VCaP (cell line): Measurements from ENCODE around the gene IFIT3.

ENCODE experiments used
- H3K27ac ChIP-seq: fragments of 450-650 bp; 2 replicates; pipeline ENCODE4 v1.5.1; 2017
- TF ChIP-seq, protein P1 (sequence below): fragments of 450-650 bp; conservative IDR thresholded peaks from 2 replicates; pipeline ENCODE4 v1.5.1; 2017; ENCODE audit warnings: mild to moderate bottlenecking, moderate library complexity

The IFIT3 gene, protein sequence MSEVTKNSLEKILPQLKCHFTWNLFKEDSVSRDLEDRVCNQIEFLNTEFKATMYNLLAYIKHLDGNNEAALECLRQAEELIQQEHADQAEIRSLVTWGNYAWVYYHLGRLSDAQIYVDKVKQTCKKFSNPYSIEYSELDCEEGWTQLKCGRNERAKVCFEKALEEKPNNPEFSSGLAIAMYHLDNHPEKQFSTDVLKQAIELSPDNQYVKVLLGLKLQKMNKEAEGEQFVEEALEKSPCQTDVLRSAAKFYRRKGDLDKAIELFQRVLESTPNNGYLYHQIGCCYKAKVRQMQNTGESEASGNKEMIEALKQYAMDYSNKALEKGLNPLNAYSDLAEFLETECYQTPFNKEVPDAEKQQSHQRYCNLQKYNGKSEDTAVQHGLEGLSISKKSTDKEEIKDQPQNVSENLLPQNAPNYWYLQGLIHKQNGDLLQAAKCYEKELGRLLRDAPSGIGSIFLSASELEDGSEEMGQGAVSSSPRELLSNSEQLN

DNA sequence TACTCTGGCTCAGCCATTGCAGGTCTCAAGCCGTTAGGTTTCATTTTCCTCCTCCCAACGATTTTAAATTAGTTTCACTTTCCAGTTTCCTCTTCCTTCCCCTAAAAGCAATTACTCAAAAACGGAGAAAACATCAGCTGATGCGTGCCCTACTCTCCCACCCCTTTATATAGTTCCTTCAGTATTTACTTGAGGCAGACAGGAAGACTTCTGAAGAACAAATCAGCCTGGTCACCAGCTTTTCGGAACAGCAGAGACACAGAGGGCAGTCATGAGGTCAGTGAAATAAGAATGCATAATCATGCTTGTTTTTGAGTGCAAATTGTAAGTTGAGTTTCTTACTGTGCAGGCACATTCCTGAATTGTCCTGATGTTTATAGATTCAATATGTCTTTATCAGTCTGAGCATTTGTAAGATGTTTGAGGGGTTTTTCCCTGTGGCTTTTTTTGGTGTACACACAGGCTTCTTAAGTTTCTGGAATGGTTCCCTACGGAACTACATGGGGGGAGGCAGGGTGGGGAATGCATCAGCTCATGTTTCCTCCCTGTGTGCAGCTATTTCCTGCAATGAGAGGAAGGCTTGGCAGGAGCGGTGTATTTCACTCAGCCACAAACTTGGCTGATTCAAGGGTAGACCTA lies at the start of gene IFIT3:
Gene IFIT3 (plus strand): TSS at position 195 of the 639 bp plus-strand sequence. CDS start 77 bp downstream, at position 272.
- TF ChIP-seq, protein P1, sequence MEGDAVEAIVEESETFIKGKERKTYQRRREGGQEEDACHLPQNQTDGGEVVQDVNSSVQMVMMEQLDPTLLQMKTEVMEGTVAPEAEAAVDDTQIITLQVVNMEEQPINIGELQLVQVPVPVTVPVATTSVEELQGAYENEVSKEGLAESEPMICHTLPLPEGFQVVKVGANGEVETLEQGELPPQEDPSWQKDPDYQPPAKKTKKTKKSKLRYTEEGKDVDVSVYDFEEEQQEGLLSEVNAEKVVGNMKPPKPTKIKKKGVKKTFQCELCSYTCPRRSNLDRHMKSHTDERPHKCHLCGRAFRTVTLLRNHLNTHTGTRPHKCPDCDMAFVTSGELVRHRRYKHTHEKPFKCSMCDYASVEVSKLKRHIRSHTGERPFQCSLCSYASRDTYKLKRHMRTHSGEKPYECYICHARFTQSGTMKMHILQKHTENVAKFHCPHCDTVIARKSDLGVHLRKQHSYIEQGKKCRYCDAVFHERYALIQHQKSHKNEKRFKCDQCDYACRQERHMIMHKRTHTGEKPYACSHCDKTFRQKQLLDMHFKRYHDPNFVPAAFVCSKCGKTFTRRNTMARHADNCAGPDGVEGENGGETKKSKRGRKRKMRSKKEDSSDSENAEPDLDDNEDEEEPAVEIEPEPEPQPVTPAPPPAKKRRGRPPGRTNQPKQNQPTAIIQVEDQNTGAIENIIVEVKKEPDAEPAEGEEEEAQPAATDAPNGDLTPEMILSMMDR: no peak
- peak within 1 kb of the TSS; percentile 79 for H3K27ac ChIP-seq

DNA sequence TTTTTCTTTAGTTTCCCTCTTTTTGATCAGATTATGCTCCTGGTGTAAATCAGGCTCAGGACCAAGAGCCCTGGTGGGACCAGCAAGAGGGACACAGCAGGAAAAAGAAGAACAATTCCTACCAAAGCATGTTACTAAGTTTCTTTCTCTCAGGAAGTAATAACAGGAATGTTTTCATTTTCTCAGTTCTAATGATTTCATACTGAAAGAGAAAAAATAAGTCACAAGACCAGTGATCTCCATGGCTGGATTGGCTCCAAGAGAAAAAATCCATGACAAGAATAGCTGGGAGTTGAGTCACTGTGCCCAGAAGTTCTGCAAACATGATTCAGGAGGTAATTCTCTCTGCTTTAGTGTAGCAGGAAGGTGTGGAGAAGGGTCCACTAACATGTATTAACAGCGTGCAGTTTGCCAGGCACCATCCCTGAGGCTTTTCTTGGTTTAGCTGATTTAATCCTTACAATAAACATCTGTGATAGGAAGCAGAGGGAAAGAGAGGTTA lies 49.7 kb upstream of the IFIT3 start:
- TF ChIP-seq, protein P1: no peak
- no peak overlapping the region for H3K27ac ChIP-seq

DNA sequence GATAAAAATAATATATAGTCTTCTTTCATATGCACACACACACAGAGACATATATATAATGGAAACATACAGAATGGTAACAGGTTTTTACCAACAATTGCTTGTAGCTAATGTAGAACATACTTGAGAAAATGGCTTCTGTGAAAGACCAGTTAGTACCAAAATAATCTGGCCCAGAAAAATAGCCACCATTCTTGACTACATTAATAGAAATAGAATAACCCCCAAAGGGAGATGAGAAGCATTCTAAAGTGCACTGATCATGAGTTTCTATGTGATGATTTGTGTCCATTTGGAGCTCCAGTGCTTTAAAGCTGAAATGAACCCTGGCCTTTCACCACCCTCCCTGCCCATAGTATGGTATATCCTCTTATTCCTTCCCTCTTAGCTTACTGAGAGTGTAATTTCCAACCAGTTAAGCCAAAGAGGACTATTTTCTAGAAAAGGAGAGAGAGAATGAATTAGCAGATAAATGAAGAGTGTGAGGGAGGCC lies 48.9 kb upstream of the IFIT3 start:
- no peak overlapping the region for H3K27ac ChIP-seq
- TF ChIP-seq, protein P1: no peak

DNA sequence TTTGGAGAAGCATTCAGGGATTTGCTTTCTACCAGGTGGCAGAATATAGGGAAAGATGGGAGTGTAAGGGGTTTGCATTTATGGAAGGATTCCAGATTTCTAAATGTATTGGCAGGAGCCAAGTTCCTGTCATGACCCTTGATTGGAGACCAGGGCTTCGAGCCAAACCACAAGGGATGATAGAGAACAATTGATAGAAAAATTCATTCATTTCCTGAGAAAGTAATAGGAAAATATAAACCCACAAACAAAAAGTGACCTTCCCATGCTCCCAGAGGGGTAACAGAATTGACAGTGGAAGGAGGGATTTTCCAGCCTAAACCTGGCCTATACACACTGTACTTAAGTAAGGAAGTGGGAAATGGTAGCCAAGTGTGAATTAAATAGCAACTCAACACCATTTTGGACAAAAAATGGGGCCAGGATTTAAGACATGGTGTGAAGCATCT lies 48.4 kb upstream of the IFIT3 start:
- TF ChIP-seq, protein P1: no peak
- H3K27ac ChIP-seq: no peak overlapping the region

DNA sequence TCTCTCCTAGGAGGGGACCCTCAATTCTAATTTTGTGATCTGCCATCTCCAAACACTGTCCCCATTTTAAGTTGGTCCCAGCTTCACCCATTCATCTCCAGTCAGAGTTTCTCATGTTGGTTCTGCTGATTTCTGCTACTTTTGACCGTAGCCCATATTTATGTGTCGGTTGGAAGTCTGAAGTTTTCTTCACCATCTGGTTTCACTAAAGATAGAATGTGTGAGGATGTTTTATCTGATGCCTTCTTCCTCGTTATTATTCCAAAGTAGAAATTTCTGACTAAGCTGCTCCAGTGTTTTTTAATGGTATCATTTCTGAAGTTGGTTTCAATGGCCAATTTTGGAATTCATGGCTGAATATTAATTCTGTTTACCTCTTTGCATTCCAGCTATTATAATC lies 47.3 kb upstream of the IFIT3 start:
- TF ChIP-seq, protein P1: no peak
- H3K27ac ChIP-seq: no peak overlapping the region

DNA sequence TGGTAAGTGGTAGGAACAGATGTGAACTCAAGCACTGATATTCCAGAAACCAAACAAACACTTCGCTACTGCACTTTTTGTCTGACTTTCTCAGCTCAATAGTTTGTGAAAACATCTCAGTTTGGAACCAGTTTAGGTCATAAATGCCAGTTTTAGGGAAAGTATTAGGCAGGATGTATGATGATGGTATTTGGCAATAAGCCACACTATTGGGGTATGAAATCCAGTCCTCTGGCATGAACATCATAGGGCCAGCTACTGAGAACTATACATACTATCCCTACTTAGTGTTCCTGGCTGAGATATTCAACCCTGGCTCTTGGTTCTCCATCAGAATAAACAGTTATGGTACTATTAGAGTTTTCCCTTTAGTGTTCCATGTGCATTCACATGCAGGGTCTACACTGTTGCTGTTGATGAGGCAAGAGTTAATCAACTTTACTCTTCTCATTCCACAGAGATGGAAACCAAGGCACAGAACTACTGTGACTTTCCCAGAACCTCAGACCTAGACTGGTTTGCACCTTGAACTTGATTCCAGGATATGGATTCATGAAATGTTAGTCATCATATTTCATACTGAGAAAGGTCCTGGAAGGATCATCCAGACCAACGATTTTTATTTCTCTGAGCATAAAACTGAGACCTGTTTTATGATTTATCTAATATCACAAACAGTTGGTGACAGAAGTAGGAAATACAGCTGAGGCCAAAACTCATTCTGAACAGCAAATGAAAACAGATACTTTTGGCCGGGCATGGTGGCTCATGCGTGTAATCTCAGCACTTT lies 46.0 kb upstream of the IFIT3 start:
- peak overlapping the region; percentile 93 for H3K27ac ChIP-seq

More for the DNA sequence above, 46.0 kb upstream of the IFIT3 start:
- TF ChIP-seq, protein P1: no peak
